ENCODE data around the gene ANKS1B. TPM values are rescaled to one million over a fixed set of nuclear protein-coding genes. Genes with fewer than 3 reads are reported as not detected.

Gene ANKS1B
- polyA plus RNA-seq, 1 experiment = 0.27 TPM

GRCh38 chr12:98750511-98750910, 1234.2 kb downstream of the ANKS1B start:
- no peaks in the 10 kb centered on the region for H3K36me3 ChIP-seq (ENCODE audit: control insufficient read depth, insufficient read depth, low read length)
- H3K27me3 ChIP-seq (ENCODE audit: control insufficient read depth, insufficient read depth, low read length) = no peaks in the 10 kb centered on the region
- ChIA-PET POLR2A (no interaction called here), CTCF (interaction anchor here (1.0 kb wide), 1 partner anchor 10 kb away, joined by 3 read pairs; no protein-coding TSS in a partner anchor)
- H3K4me3 ChIP-seq (ENCODE audit: low read depth, low read length) = no peak overlapping the region
- TF ChIP-seq CTCF (IDR thresholded peaks at IDR 0.05; ENCODE audit: insufficient read depth, low read depth, low read length) = no peak
- DNase-seq (ENCODE audit: low read depth) = no peak

DNA sequence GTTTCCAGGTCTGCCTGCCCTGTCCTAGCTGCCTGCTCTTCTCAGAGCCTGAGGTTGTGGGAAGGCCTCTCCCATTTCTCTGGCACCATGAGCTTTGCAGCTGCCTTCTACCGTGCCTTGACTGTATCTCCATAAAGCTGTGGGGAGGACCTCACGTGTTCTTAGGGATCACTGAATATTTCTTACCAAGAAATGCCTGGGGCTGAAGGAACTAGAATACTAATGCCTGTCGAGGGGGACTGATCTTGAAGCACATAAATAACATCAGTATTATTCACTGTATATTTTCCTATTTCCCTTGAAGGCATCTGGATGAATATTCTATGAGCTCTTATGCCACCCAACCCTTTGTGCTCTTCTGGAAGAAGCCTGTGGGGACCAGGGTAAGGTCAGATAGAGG, 1236.3 kb downstream of the ANKS1B start:
- Histone ChIP-seq H3K4me3 (ENCODE audit: low read depth, low read length) (no peak overlapping the region), H3K36me3 (ENCODE audit: control insufficient read depth, insufficient read depth, low read length) (no peaks in the 10 kb centered on the region), H3K27me3 (ENCODE audit: control insufficient read depth, insufficient read depth, low read length) (no peaks in the 10 kb centered on the region; the same call in 1 of the 2 replicates)
- CTCF ChIA-PET = no interaction called here
- no peak for TF ChIP-seq CTCF (IDR thresholded peaks at IDR 0.05; ENCODE audit: insufficient read depth, low read depth, low read length)
- POLR2A ChIA-PET = no interaction called here
- no peak for DNase-seq (ENCODE audit: low read depth)

GRCh38 chr12:98745578-98746391, 1239.0 kb downstream of the ANKS1B start:
- Histone ChIP-seq H3K27me3 (ENCODE audit: control insufficient read depth, insufficient read depth, low read length) (no peaks in the 10 kb centered on the region; the same call in 1 of the 2 replicates), H3K36me3 (ENCODE audit: control insufficient read depth, insufficient read depth, low read length) (no peaks in the 10 kb centered on the region), H3K4me3 (ENCODE audit: low read depth, low read length) (peak overlapping the region; percentile 41)
- ChIA-PET POLR2A (no interaction called here), CTCF (no interaction called here)
- DNase-seq (ENCODE audit: low read depth) = no peak
- TF ChIP-seq CTCF (IDR thresholded peaks at IDR 0.05; ENCODE audit: insufficient read depth, low read depth, low read length) = no peak

DNA sequence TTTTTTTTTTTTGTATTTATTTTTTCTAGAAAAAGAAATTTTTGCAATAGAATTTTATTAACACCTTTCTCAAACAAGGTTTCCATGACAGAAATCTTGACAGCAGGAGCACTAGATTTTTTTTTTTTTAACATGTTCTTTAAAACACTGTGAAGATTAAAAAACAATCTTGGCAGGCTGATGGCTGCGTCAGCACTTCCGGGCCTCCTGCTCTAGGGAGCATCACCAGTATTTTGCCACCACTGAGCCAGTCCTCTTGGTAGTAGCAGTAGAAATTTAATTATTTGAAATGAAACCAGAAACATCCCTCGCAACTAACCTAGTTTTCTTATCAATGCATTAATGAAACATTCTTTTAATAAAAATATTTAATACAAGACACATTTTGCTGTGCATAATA, 1240.1 kb downstream of the ANKS1B start:
- ChIA-PET CTCF (no interaction called here), POLR2A (no interaction called here)
- no peak for DNase-seq (ENCODE audit: low read depth)
- peaks cover 1% of the 10 kb centered on the region; the same call in 1 of the 2 replicates for H3K27me3 ChIP-seq (ENCODE audit: control insufficient read depth, insufficient read depth, low read length)
- H3K36me3 ChIP-seq (ENCODE audit: control insufficient read depth, insufficient read depth, low read length) = no peaks in the 10 kb centered on the region
- H3K4me3 ChIP-seq (ENCODE audit: low read depth, low read length) = no peak overlapping the region
- TF ChIP-seq CTCF (IDR thresholded peaks at IDR 0.05; ENCODE audit: insufficient read depth, low read depth, low read length) = no peak

DNA sequence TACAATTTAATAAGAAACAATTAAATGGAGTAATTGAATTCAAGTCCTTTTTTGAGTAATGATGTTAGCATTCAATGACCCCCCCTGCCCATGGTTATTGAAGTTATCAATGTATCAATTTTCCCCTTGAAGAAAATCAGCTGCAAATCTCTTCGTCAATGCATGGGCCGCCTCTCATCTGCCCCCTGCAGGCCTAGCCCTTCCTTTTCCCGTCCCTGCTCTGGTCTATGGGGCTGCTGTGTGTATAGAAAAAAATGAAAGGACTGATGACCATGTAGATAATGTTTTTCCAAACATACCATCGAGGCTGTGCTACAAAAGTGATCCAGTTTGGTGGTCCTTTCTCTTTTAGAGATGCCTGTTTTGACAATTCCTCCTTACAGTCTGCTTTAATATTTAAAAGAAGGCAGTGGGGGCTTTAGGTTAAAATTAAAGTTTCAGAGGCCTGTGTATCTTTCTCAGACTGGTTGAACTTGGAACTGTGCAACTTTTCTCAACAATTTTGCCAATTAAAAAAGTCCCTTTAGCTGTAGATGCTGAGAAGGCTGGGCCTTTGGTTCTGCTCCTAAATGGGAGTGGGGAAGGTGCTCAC, 1241.3 kb downstream of the ANKS1B start:
- H3K4me3 ChIP-seq (ENCODE audit: low read depth, low read length) = no peak overlapping the region
- CTCF ChIA-PET = no interaction called here
- POLR2A ChIA-PET = no interaction called here
- peak; percentile 49 for TF ChIP-seq CTCF (IDR thresholded peaks at IDR 0.05; ENCODE audit: insufficient read depth, low read depth, low read length)
- peaks cover 1% of the 10 kb centered on the region; the same call in 1 of the 2 replicates for H3K27me3 ChIP-seq (ENCODE audit: control insufficient read depth, insufficient read depth, low read length)
- no peaks in the 10 kb centered on the region for H3K36me3 ChIP-seq (ENCODE audit: control insufficient read depth, insufficient read depth, low read length)
- DNase-seq (ENCODE audit: low read depth) = no peak
